Astrocyte of the spinal cord (primary cell): Measurements from ENCODE around the gene RPS27L.

Source experiments
- DNase-seq: peaks from one replicate; pipeline ENCODE4 v3.0.0; 2011; ENCODE audit warnings: low read depth, low spot score
- H3K4me3 ChIP-seq: 2 replicates; pipeline ENCODE4 v1.5.1; 2011; ENCODE audit warnings: low read depth, mild to moderate bottlenecking, low read length, moderate library complexity
- in situ Hi-C: cut with HindIII; loops from 2 replicates; pipeline ENCODE4 v1.10.0; 2017; ENCODE audit warnings: low sequenced_read_pairs
- TF ChIP-seq, protein P1 (sequence below): IDR thresholded peaks from 2 replicates; pipeline ENCODE4 v1.5.1; 2012; ENCODE audit warnings: low read depth, mild to moderate bottlenecking, low read length, inconsistent platforms

Gene RPS27L

DNA sequence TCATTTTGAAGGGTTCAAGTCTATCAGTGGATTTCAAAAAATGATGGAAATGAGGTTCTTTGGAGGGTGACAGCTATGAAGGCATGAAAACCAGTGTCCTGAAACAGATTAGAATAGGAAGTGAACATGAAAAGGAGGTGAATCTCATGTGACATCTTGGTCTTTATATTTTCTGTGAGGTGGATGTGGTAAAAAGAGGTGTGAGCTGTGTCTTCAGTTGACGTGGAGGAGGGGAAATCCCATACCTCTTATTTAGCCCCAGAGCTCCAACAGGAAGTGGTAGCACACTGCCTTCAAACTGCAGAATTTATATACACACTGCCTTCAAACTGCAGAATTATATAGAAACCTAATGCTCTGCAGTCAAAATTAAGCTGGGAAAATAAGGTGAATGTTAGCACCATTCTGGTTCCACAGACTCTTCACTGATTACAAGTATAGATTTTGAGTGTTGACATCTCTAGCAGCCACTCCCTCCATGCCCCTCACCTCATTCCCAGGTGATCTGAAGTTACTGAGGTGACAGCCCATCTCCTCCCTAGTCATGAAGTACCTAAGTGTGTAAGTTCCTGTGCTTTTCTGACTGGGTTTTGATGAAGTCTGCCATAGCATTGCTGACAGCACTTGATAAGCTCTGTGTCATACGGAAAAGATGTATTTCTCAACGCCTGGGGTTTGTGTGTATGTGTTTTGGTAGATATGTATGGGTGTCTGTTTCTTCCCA lies 34.8 kb upstream of the RPS27L start:
- TF ChIP-seq, protein P1, sequence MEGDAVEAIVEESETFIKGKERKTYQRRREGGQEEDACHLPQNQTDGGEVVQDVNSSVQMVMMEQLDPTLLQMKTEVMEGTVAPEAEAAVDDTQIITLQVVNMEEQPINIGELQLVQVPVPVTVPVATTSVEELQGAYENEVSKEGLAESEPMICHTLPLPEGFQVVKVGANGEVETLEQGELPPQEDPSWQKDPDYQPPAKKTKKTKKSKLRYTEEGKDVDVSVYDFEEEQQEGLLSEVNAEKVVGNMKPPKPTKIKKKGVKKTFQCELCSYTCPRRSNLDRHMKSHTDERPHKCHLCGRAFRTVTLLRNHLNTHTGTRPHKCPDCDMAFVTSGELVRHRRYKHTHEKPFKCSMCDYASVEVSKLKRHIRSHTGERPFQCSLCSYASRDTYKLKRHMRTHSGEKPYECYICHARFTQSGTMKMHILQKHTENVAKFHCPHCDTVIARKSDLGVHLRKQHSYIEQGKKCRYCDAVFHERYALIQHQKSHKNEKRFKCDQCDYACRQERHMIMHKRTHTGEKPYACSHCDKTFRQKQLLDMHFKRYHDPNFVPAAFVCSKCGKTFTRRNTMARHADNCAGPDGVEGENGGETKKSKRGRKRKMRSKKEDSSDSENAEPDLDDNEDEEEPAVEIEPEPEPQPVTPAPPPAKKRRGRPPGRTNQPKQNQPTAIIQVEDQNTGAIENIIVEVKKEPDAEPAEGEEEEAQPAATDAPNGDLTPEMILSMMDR = no peak
- in situ Hi-C loops = no loop called here
- no peak for DNase-seq
- H3K4me3 ChIP-seq = no peak overlapping the region

DNA sequence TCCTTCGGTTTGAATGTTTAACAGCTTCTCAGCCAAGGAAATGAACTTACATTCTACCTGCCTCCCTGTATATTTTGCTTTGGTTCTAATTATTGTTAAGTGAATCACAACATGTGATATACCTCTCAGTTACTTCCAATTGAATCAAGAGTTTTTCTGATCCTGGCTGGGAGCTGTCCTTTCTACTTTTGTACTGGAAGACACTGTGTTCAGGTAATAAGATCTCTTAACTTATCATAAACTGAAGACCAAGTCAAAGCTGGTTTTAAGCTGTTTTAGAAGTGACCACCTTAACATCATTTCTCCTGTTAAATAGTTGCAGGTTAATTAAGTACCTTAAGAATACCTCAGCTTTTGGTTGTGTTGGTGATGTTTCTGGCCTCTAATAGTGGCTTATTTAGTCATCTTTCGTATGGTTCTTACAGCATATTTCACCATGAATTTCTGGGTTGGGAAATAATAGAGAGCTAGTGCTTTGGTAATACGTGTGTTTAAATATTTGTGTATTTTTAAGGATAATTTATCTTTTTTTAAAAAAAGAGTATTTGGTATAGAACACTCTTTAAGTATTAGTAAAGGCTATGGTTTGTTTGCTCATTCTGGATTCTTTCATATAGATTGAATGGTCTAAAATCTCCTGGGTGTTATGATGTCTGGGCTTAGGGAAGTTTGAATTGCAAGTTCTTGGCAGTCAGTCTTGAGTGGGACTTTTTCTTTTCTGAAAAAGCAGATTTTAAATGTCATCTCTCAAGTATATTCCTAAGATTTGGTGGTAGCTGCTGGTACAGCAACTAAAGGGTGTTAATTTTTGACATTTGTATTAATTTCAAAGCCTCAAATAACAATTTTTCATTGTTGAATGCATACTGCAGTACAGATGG lies 33.7 kb upstream of the RPS27L start:
- in situ Hi-C loops = no loop called here
- DNase-seq = peak; percentile 37
- TF ChIP-seq, protein P1 = no peak
- peak overlapping the region; percentile 88 for H3K4me3 ChIP-seq

DNA sequence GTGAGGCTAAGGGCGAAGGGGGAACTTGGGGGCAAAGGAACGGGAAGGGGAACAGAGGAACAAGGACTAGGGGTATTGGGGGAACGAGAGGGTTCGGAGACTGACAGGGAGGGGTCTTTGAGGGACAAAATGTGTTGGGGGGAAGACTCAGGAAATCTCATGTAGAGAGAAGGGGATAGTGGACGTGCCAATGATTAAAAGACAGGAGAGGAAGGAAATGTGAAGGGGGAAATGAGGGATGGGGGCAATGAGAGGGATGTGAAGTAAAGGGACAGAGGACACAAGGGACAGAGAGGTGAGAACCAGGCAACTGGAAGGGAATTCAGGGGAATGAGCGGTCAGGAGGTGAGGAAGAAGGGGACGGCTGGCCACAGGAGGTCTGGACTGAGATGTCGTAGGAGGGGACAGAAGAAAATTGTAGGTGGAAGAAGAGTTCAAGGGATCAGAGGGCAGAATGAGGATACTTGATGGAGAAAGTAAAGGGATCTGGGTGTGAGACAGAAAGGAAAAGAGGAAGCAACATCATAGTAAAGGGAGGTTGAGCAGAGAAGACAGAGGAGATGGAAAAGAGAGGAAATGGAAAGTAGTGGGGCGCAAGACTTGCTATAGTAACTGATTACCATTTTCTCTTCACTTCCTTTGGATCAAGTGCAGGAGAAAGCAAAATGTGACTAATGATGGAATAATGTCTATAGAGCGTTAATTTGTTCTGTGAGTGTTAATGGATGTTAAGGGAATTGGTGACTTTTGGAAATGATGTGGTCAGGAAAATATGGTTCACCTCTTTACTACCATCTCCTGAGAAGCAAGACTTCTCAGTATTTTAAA lies 32.9 kb upstream of the RPS27L start:
- TF ChIP-seq, protein P1 = no peak
- DNase-seq = no peak
- H3K4me3 ChIP-seq = peak overlapping the region; percentile 88
- in situ Hi-C loops = no loop called here

DNA sequence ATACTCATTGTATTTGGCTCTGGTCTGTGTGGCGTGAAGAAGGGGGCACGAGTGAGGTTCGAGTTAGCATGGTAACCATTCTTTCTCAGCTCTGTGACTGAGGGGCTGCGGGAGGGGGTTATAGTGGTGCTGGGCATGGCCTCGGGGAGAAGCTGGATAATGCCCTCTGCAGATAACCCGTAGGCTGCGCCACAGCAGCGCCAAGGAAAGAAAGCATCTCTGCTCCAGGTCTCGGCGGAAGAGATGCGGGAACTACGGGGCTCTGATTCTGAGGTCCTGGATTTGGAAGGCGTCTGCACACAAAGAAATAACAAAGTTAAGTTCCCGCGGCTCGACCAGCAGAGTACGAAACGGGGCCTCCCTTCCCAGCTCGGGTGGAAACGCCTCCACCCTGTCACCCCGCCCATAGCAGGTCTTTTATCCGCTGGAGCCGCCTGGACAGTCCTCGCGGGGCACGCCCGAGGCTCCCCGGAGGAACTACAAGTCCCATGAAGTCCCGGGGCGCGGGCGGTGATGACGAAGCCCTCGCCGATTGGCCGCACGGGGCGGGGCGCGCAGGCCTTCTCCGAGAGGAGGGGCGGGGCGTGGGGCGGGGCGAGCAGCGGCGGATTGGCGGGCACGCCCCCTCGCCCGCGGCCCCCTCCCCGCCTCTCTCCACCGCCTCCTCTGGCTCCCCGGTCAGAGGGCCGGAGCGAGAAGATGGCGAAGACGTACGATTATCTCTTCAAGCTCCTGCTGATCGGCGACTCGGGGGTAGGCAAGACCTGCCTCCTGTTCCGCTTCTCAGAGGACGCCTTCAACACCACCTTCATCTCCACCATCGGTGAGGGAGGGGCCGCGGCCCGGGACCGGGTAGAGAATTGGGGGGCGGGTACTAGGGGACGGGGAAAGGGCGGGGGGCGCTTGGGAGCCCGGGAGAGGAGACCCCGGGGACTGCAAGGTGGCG lies 31.9 kb upstream of the RPS27L start, which contains the start of gene RAB8B:
TSS of gene RAB8B (plus strand) at position 681 of the 946 bp plus-strand sequence. CDS start at position 700, 19 bp downstream.
- TF ChIP-seq, protein P1 = no peak
- peak; percentile 98 for DNase-seq
- in situ Hi-C loops = no loop called here
- peak within 1 kb of the TSS; percentile 88 for H3K4me3 ChIP-seq

DNA sequence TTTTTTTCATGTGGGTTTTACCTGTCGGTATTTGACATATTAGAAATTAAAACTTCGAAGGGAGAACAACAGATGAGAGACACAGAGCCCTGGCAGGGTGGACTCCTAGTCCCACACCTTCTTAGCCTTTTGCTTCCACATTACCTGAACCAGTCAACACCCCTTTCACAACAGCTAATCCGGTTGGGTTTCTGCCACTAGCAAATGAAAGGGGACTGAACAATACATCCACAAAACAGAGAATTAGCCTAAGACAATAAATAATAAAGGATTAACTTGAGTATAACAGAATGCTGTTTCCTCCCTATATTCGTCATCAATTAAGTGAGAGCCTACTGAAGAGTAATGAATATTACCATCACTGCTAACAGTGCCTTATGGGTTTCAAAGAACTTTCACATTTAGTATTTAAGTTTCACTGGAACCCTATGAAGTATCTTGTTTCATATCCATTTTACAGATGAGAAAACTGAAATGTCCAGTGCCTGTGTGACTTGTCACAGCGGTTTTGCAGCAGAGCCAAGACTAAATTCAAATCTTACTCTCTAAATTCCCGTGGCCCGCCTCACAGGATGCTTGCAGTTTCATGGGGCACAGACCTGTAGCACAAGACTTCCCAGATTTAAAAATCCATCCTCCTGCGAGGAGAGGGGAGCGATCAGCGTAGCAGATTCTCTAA lies 31.1 kb upstream of the RPS27L start:
- in situ Hi-C loops = no loop called here
- TF ChIP-seq, protein P1 = no peak
- peak; percentile 19 for DNase-seq
- H3K4me3 ChIP-seq = peak overlapping the region; percentile 59
